Mesothelial cell of epicardium (in vitro differentiated cells): Measurements from ENCODE around the gene CCIN. TPM values are rescaled to one million over a fixed set of nuclear protein-coding genes. Genes with fewer than 3 reads are reported as not detected.
A peak's percentile ranks its signal among the peaks of the same experiment; 100 is the strongest.

Experiments
- DNase-seq, 2 experiments: peaks; one replicate each; pipeline ENCODE4 v3.0.0; 2021; ENCODE audit warnings: low spot score in 2 of 2; ENCODE audit not compliant: unreplicated experiment in 2 of 2
- H3K27ac Mint-ChIP-seq: 2 replicates; pipeline ENCODE4 v1.8.0; 2021; ENCODE audit warnings: mixed read lengths
- H3K27me3 Mint-ChIP-seq: 2 replicates; pipeline ENCODE4 v1.8.0; 2021; ENCODE audit warnings: low read depth, mixed read lengths
- H3K36me3 Mint-ChIP-seq: 2 replicates; pipeline ENCODE4 v1.8.0; 2021; ENCODE audit warnings: mixed read lengths
- H3K4me1 Mint-ChIP-seq: 2 replicates; pipeline ENCODE4 v1.8.0; 2021; ENCODE audit warnings: mixed read lengths
- H3K4me3 Mint-ChIP-seq: 2 replicates; pipeline ENCODE4 v1.8.0; 2021; ENCODE audit warnings: mild to moderate bottlenecking, moderate library complexity, mixed read lengths
- H3K9me3 Mint-ChIP-seq: 2 replicates; pipeline ENCODE4 v1.8.0; 2021; ENCODE audit warnings: mixed read lengths
- CTCF ChIP-seq: fragments of 200-600 bp; sonication (generic); IDR thresholded peaks from one replicate; pipeline ENCODE4 v1.5.0; 2021; ENCODE audit warnings: antibody characterized with exemption; ENCODE audit not compliant: unreplicated experiment
- total RNA-seq: library from RNA; stranded (reverse); gene quantifications from 3 replicates; pipeline ENCODE4 v1.2.1, GENCODE V29; 2021

CCIN gene
- total RNA-seq, 1 donor from 2014 or later, result 0.40 TPM

- no peak for TF ChIP-seq CTCF
- no peaks in the 10 kb centered on the region for H3K27me3 Mint-ChIP-seq
- no peaks in the 10 kb centered on the region for H3K9me3 Mint-ChIP-seq
- DNase-seq, result no peak
- H3K27ac Mint-ChIP-seq, result peak overlapping the region; percentile 77
- H3K4me1 Mint-ChIP-seq, result peaks cover 43% of the 10 kb centered on the region
- H3K36me3 Mint-ChIP-seq, result peaks cover 1% of the 10 kb centered on the region
- H3K4me3 Mint-ChIP-seq, result peak overlapping the region; percentile 89
Observed at GRCh38 chr9:36189976-36190375, 20.8 kb downstream of the CCIN start.

- peak within 1 kb of the TSS; percentile 89 for H3K4me3 Mint-ChIP-seq
- DNase-seq, result peak; percentile 85 to 89
- peak; percentile 43 for TF ChIP-seq CTCF
Observed at GRCh38 chr9:36190388-36191289, 21.5 kb downstream of the CCIN start, which contains the start of gene CLTA. CLTA (plus strand) TSS chr9:36190921; CDS start chr9:36191057, 136 bp downstream.

GRCh38 chr9:36191290-36191645 lies 22.1 kb downstream of the CCIN start:
- H3K4me3 Mint-ChIP-seq, result peak overlapping the region; percentile 89
- peaks cover 7% of the 10 kb centered on the region for H3K36me3 Mint-ChIP-seq
- peaks cover 47% of the 10 kb centered on the region for H3K4me1 Mint-ChIP-seq
- H3K27me3 Mint-ChIP-seq, result no peaks in the 10 kb centered on the region
- TF ChIP-seq CTCF, result no peak
- peak overlapping the region; percentile 96 for H3K27ac Mint-ChIP-seq
- no peaks in the 10 kb centered on the region for H3K9me3 Mint-ChIP-seq
- peak in 1 of 2 experiments; percentile 51 for DNase-seq

More at GRCh38 chr9:36190388-36191289, 21.5 kb downstream of the CCIN start, which contains the start of gene CLTA:
- H3K27me3 Mint-ChIP-seq, result no peaks in the 10 kb centered on the region
- H3K4me1 Mint-ChIP-seq, result peaks cover 47% of the 10 kb centered on the region
- no peaks in the 10 kb centered on the region for H3K9me3 Mint-ChIP-seq
- H3K27ac Mint-ChIP-seq, result peak within 1 kb of the TSS; percentile 96
- H3K36me3 Mint-ChIP-seq, result peaks cover 7% of the 10 kb centered on the region

GRCh38 chr9:36191686-36192085 lies 22.5 kb downstream of the CCIN start:
- Mint-ChIP-seq H3K9me3 (no peaks in the 10 kb centered on the region), H3K4me3 (peak overlapping the region; percentile 89), H3K36me3 (peaks cover 7% of the 10 kb centered on the region), H3K27ac (peak overlapping the region; percentile 96), H3K27me3 (no peaks in the 10 kb centered on the region), H3K4me1 (peaks cover 49% of the 10 kb centered on the region)
- no peak for DNase-seq
- TF ChIP-seq CTCF, result no peak

GRCh38 chr9:36192196-36192595 lies 23.0 kb downstream of the CCIN start:
- no peak for TF ChIP-seq CTCF
- peaks cover 49% of the 10 kb centered on the region for H3K4me1 Mint-ChIP-seq
- H3K4me3 Mint-ChIP-seq, result peak overlapping the region; percentile 89
- H3K36me3 Mint-ChIP-seq, result peaks cover 7% of the 10 kb centered on the region
- peak overlapping the region; percentile 41 for H3K27ac Mint-ChIP-seq
- no peaks in the 10 kb centered on the region for H3K27me3 Mint-ChIP-seq
- H3K9me3 Mint-ChIP-seq, result no peaks in the 10 kb centered on the region
- DNase-seq, result no peak
